PC-9 (cell line): ENCODE data around the gene SNX27. TPM values are rescaled to one million over a fixed set of nuclear protein-coding genes. Genes with fewer than 3 reads are reported as not detected.
A peak's percentile ranks its signal among the peaks of the same experiment; 100 is the strongest.

Experiments
- BruUV-seq: library from RNA; stranded (reverse); fragments of 400-500 nt; replicated peaks from 2 replicates; lab custom pipeline; 2021; lab: Mats Ljungman, UMichigan
- CTCF ChIA-PET: fragments of 300-600 bp; sonication (Branson Sonifier 250); formaldehyde crosslinking; loops from one replicate; lab custom pipeline; 2022; ENCODE audit warnings: antibody characterized with exemption; lab: Charles Lee
- POLR2A ChIA-PET: fragments of 300-600 bp; sonication (Branson Sonifier 250); formaldehyde crosslinking; loops from one replicate; lab custom pipeline; 2022; ENCODE audit warnings: antibody characterized with exemption; ENCODE audit not compliant: unreplicated experiment; lab: Charles Lee
- DNase-seq, 2 experiments: peaks; one replicate each; pipeline versions ENCODE4 v3.0.0 to v3.0.0-alpha.2; 2015 to 2022; ENCODE audit warnings: mixed read lengths in 1 of 2
- H2AFZ ChIP-seq: fragments of 200-600 bp; sonication (generic); 2 replicates; pipeline ENCODE4 v1.8.1; 2017; ENCODE audit warnings: antibody characterized with exemption
- H3F3A ChIP-seq: fragments of 200-600 bp; sonication (generic); 2 replicates; pipeline ENCODE4 v1.8.1; 2017; ENCODE audit warnings: antibody characterized with exemption, mild to moderate bottlenecking, low read depth; ENCODE audit not compliant: insufficient read depth
- H3K27ac ChIP-seq: fragments of 200-600 bp; sonication (generic); 2 replicates; pipeline ENCODE4 v1.6.1; 2016; ENCODE audit warnings: mixed run types
- H3K27me3 ChIP-seq: fragments of 200-600 bp; sonication (generic); 2 replicates; pipeline ENCODE4 v1.6.1; 2016; ENCODE audit warnings: low read depth, mixed run types; ENCODE audit not compliant: insufficient read depth
- H3K36me3 ChIP-seq: fragments of 200-600 bp; sonication (generic); 2 replicates; pipeline ENCODE4 v1.6.1; 2016; ENCODE audit warnings: low read depth, mixed run types
- H3K4me1 ChIP-seq: fragments of 200-600 bp; sonication (generic); replicated peaks from 2 replicates; pipeline ENCODE4 v1.6.1; 2016; ENCODE audit warnings: mixed run types; ENCODE audit not compliant: insufficient read depth
- H3K4me2 ChIP-seq: fragments of 200-600 bp; sonication (generic); 2 replicates; pipeline ENCODE4 v1.6.1; 2017; ENCODE audit warnings: mixed run types
- H3K4me3 ChIP-seq: fragments of 200-600 bp; sonication (generic); 2 replicates; pipeline ENCODE4 v1.6.1; 2016; ENCODE audit warnings: mixed run types
- H3K79me2 ChIP-seq: fragments of 200-600 bp; sonication (generic); 2 replicates; pipeline ENCODE4 v1.6.1; 2017; ENCODE audit warnings: low read depth, mixed run types
- H3K9me2 ChIP-seq: fragments of 200-600 bp; sonication (generic); 2 replicates; pipeline ENCODE4 v1.8.1; 2017; ENCODE audit warnings: mild to moderate bottlenecking; ENCODE audit not compliant: insufficient read depth
- H3K9me3 ChIP-seq: fragments of 200-600 bp; sonication (generic); 2 replicates; pipeline ENCODE4 v1.8.1; 2016; ENCODE audit warnings: low read depth; ENCODE audit not compliant: insufficient read depth
- H4K20me1 ChIP-seq: fragments of 200-600 bp; sonication (generic); 2 replicates; pipeline ENCODE4 v1.8.1; 2017; ENCODE audit not compliant: insufficient read depth
- EZH2 ChIP-seq: fragments of 200-600 bp; sonication (generic); IDR thresholded peaks from 2 replicates; pipeline ENCODE4 v1.8.0; 2017; ENCODE audit warnings: antibody characterized with exemption, low read depth
- intact Hi-C: fragments of 100-400 bp; cut with micrococcal nuclease; formaldehyde crosslinking; loops from one replicate; pipeline ENCODE4 v1.10.0; 2022; ENCODE audit not compliant: unreplicated experiment
- total RNA-seq: library from RNA; stranded (reverse); gene quantifications from 2 replicates; pipeline ENCODE4 v1.2.3, GENCODE V29; 2021
- TF ChIP-seq, protein P1 (sequence below): fragments of 200-600 bp; sonication (generic); conservative IDR thresholded peaks from 2 replicates; pipeline ENCODE4 v1.6.1; 2017; ENCODE audit warnings: mixed run types, antibody characterized with exemption, mild to moderate bottlenecking, moderate library complexity

SNX27 gene
- total RNA-seq, 1 experiment from 2014 or later, result 40.1 TPM

DNA sequence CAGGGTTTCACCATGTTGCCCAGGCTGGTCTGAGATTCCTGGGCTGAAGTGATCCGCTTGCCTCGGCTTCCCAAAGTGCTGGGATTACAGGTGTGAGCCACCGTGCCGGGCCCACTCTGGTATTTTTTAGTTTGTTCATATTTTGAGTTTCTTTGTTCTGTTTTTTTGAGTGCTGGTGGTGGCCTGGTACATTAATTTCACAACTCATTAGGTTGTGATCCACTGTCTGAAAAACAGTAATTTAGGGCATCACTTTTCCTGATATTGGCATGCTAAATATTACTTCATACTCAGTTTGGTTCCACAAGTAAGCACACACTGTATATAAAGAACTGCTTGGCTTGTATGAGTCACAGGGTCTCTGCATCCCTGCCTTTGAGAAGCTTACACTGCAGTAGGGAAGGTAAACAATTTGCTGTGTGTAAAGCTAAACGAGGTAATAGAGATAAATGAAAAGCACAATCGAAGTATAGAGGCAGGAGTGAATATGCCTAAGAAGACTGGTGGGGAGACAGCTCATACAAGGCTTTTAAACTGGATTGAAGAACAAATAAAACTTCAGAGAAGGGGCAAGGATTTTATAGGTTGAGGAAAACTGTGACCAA lies 7.7 kb downstream of the SNX27 start:
- no peaks in the 10 kb centered on the region for H4K20me1 ChIP-seq
- intact Hi-C loops, result no loop called here
- H3K79me2 ChIP-seq, result peaks cover 76% of the 10 kb centered on the region
- no TSS peak for BruUV-seq
- H3K27ac ChIP-seq, result peak overlapping the region; percentile 28; the same call in 1 of the 2 replicates
- ChIA-PET CTCF (interaction anchor here (1.0 kb wide), 1 partner anchor 9 kb away, joined by 8 read pairs; no protein-coding TSS in a partner anchor), POLR2A (interaction anchor here (0.5 to 0.6 kb wide), 2 partner anchors 29 to 76 kb away, joined by 3 to 7 read pairs; no protein-coding TSS in a partner anchor)
- peak overlapping the region; percentile 33 for H3K4me2 ChIP-seq
- TF ChIP-seq, protein P1, sequence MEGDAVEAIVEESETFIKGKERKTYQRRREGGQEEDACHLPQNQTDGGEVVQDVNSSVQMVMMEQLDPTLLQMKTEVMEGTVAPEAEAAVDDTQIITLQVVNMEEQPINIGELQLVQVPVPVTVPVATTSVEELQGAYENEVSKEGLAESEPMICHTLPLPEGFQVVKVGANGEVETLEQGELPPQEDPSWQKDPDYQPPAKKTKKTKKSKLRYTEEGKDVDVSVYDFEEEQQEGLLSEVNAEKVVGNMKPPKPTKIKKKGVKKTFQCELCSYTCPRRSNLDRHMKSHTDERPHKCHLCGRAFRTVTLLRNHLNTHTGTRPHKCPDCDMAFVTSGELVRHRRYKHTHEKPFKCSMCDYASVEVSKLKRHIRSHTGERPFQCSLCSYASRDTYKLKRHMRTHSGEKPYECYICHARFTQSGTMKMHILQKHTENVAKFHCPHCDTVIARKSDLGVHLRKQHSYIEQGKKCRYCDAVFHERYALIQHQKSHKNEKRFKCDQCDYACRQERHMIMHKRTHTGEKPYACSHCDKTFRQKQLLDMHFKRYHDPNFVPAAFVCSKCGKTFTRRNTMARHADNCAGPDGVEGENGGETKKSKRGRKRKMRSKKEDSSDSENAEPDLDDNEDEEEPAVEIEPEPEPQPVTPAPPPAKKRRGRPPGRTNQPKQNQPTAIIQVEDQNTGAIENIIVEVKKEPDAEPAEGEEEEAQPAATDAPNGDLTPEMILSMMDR, result no peak
- TF ChIP-seq EZH2, result no peak
- H3K4me1 ChIP-seq, result peaks cover 43% of the 10 kb centered on the region
- peaks cover 3% of the 10 kb centered on the region; the same call in 1 of the 2 replicates for H3K36me3 ChIP-seq
- H3K9me3 ChIP-seq, result no peaks in the 10 kb centered on the region
- H3F3A ChIP-seq, result peaks cover 12% of the 10 kb centered on the region; the same call in 1 of the 2 replicates
- peak in 1 of 2 experiments; percentile 58 for DNase-seq
- no peaks in the 10 kb centered on the region for H3K9me2 ChIP-seq
- no peak overlapping the region for H3K4me3 ChIP-seq
- no peaks in the 10 kb centered on the region for H3K27me3 ChIP-seq
- H2AFZ ChIP-seq, result no peak overlapping the region

DNA sequence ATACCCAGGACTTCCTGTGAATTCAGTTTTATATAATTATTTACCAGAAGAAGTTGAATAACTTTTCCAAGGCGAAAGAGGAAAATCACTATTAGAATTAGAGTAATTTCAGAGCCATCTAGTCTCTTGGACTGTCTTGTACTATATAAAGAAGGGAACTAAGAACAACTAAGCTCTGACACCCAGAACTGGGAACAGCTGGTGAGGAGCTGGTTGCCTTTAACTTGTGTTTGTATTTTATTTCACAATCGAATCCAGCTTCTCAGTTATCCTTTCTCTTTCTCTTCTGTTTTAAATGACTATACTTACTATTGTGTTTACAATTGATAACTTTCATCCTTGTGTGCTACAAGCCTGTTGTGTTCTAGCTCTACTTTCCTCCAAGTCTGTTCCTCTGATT lies 8.4 kb downstream of the SNX27 start:
- intact Hi-C loops, result no loop called here
- Histone ChIP-seq H4K20me1 (no peaks in the 10 kb centered on the region), H3K4me2 (no peak overlapping the region), H3K36me3 (peaks cover 3% of the 10 kb centered on the region; the same call in 1 of the 2 replicates), H3K9me3 (no peaks in the 10 kb centered on the region), H3K4me3 (no peak overlapping the region), H3K79me2 (peaks cover 70% of the 10 kb centered on the region), H3K27me3 (no peaks in the 10 kb centered on the region), H3K9me2 (no peaks in the 10 kb centered on the region), H2AFZ (no peak overlapping the region), H3K27ac (0 out of 2 replicates have a peak overlapping the region, but pooled peaks have one; percentile 28), H3F3A (peaks cover 12% of the 10 kb centered on the region; the same call in 1 of the 2 replicates), H3K4me1 (peaks cover 36% of the 10 kb centered on the region)
- ChIA-PET POLR2A (interaction anchor here (0.5 kb wide), 2 partner anchors 28 to 762 kb away, joined by 3 to 4 read pairs; no protein-coding TSS in a partner anchor), CTCF (interaction anchor here (0.6 to 1.0 kb wide), 3 partner anchors 8 to 210 kb away, joined by 3 to 8 read pairs (median 3); no protein-coding TSS in a partner anchor)
- no peak for DNase-seq
- TF ChIP-seq EZH2, result no peak
- TF ChIP-seq, protein P1, result no peak
- BruUV-seq, result no TSS peak

DNA sequence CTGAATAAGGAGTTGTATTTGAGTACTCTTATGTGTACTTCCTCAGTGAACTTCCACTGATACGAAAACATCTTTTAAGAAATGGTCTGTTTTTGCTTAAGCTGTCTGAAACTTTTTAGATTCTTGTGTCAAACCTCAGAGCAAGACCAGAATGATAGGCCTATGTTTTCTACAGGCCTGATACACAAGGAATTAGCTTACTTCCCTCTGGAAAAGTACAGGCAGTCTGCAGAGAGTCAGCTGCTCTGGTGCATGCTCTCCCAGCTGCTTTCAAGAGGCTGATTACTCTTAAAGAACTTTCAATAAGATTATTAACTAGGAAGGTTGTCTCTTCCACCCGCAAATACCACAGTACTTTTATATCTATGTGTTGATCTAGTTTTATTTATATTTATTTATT lies 9.5 kb downstream of the SNX27 start:
- intact Hi-C loops, result no loop called here
- H3K4me3 ChIP-seq, result no peak overlapping the region
- TF ChIP-seq, protein P1, result no peak
- no peak for TF ChIP-seq EZH2
- H3K36me3 ChIP-seq, result peaks cover 3% of the 10 kb centered on the region; the same call in 1 of the 2 replicates
- no peaks in the 10 kb centered on the region for H3K27me3 ChIP-seq
- POLR2A ChIA-PET, result no interaction called here
- peaks cover 59% of the 10 kb centered on the region for H3K79me2 ChIP-seq
- no peak overlapping the region for H3K4me2 ChIP-seq
- BruUV-seq, result no TSS peak
- H3K4me1 ChIP-seq, result peaks cover 26% of the 10 kb centered on the region
- no peaks in the 10 kb centered on the region for H4K20me1 ChIP-seq
- H3K9me2 ChIP-seq, result no peaks in the 10 kb centered on the region
- H3K27ac ChIP-seq, result no peak overlapping the region
- CTCF ChIA-PET, result no interaction called here
- no peaks in the 10 kb centered on the region for H3K9me3 ChIP-seq
- H2AFZ ChIP-seq, result no peak overlapping the region
- no peak for DNase-seq
- H3F3A ChIP-seq, result peaks cover 8% of the 10 kb centered on the region; the same call in 1 of the 2 replicates
